K562 (cell line): ENCODE data around the gene NBPF4. TPM values are rescaled to one million over a fixed set of nuclear protein-coding genes. Genes with fewer than 3 reads are reported as not detected.
"Not testable (repeated sequence)": the region's sequence is repeated elsewhere in the genome, so short reads cannot be mapped to it uniquely, and the experiment has no call there.

Source experiments
- ATAC-seq: fragments of 200-7000 bp; cut with Tn5 transposase; 3 replicates; pipeline ENCODE4 v1.9.1; 2020; ENCODE audit warnings: moderate library complexity
- BruUV-seq: library from RNA; stranded (reverse); fragments of 400-500 nt; replicated peaks from 2 replicates; lab custom pipeline; 2021; lab: Mats Ljungman, UMichigan
- CTCF ChIA-PET: fragments of 300-600 bp; formaldehyde crosslinking; extraction: SDS; loops from one replicate; lab custom pipeline; 2021; ENCODE audit warnings: low intra/inter-chr PET ratio; lab: Yijun Ruan, JAX
- POLR2A ChIA-PET: fragments of 300-600, 350-650 bp; sonication (Branson Sonifier 250); formaldehyde crosslinking; extraction: SDS; loops from one replicate; lab custom pipeline; 2021; ENCODE audit warnings: antibody characterized with exemption, inconsistent platforms; lab: Yijun Ruan, JAX
- DNase-seq, 4 experiments: peaks; one replicate each; pipeline versions ENCODE4 v3.0.0 to v3.0.0-alpha.2; 2011 to 2018; ENCODE audit warnings: low spot score in 3 of 4, mixed read lengths in 3 of 4; ENCODE audit errors: extremely low read depth in 1 of 4
- FAIRE-seq: peaks from 2 replicates; lab custom pipeline; 2011; peaks lifted over from hg19 to GRCh38; lab: Jason Lieb, UNC
- H2AFZ ChIP-seq: 2 replicates; pipeline ENCODE4 v1.6.0; 2011; ENCODE audit warnings: low read depth, low read length, control low read depth, inconsistent platforms
- H3K27ac ChIP-seq: fragments of 200-600 bp; 3 replicates; pipeline ENCODE4 v1.8.0; 2011; ENCODE audit warnings: low read depth, mild to moderate bottlenecking, control low read depth, inconsistent platforms, low read length, moderate library complexity, mixed read lengths; ENCODE audit errors: extremely low read depth
- H3K27me3 ChIP-seq, 2 experiments: fragments of 300-600 bp in 1 of 2; 2 replicates in 1 of 2; 3 replicates in 1 of 2; pipeline versions ENCODE4 v1.6.0 to v1.8.0; 2011; ENCODE audit warnings: inconsistent platforms in 2 of 2, low read length in 2 of 2, mild to moderate bottlenecking in 1 of 2, mixed read lengths in 1 of 2, moderate library complexity in 1 of 2; ENCODE audit not compliant: control insufficient read depth in 2 of 2, insufficient read depth in 2 of 2
- H3K36me3 ChIP-seq: fragments of 300-600 bp; 3 replicates; pipeline ENCODE4 v1.8.0; 2011; ENCODE audit warnings: mild to moderate bottlenecking, low read length, inconsistent platforms; ENCODE audit not compliant: control insufficient read depth, insufficient read depth
- H3K4me1 ChIP-seq, 2 experiments: fragments of 200-600 bp in 1 of 2; replicated peaks in 1 of 2; 2 replicates in 1 of 2; 3 replicates in 1 of 2; pipeline versions ENCODE4 v1.5.1 to v1.8.0; 2011; ENCODE audit warnings: inconsistent platforms in 2 of 2, low read length in 2 of 2, mild to moderate bottlenecking in 1 of 2, mixed read lengths in 1 of 2, moderate library complexity in 1 of 2; ENCODE audit not compliant: control insufficient read depth in 2 of 2, insufficient read depth in 2 of 2
- H3K4me2 ChIP-seq: 2 replicates; pipeline ENCODE4 v1.6.1; 2011; ENCODE audit warnings: low read length, control low read depth, inconsistent platforms, mixed read lengths; ENCODE audit not compliant: insufficient read depth
- H3K4me3 ChIP-seq: fragments of 200-600 bp; sonication (generic), shearing (Covaris generic); 2 replicates; pipeline ENCODE4 v1.5.1; 2016; ENCODE audit warnings: control low read depth, inconsistent platforms
- H3K79me2 ChIP-seq: fragments of 200-600 bp; 3 replicates; pipeline ENCODE4 v1.8.0; 2011; ENCODE audit warnings: low read length, inconsistent platforms; ENCODE audit not compliant: control insufficient read depth, insufficient read depth
- H3K9ac ChIP-seq, 2 experiments: 2 replicates each; pipeline versions ENCODE4 v1.6.0 to v1.6.1; 2011; ENCODE audit warnings: low read depth in 2 of 2, low read length in 2 of 2, control low read depth in 1 of 2, inconsistent platforms in 1 of 2, mild to moderate bottlenecking in 1 of 2, mixed read lengths in 1 of 2; ENCODE audit not compliant: insufficient read depth in 1 of 2
- H3K9me1 ChIP-seq: one replicate; pipeline ENCODE4 v1.6.0; 2011; ENCODE audit warnings: inconsistent platforms, mild to moderate bottlenecking, low read length, moderate library complexity; ENCODE audit not compliant: control insufficient read depth, insufficient read depth
- H3K9me3 ChIP-seq: replicated peaks from 2 replicates; pipeline ENCODE4 v1.5.1; 2011; ENCODE audit warnings: low read depth, low read length, inconsistent platforms; ENCODE audit not compliant: control insufficient read depth, insufficient read depth
- H4K20me1 ChIP-seq: replicated peaks from 2 replicates; pipeline ENCODE4 v1.6.1; 2011; ENCODE audit warnings: low read length, inconsistent platforms, mixed read lengths; ENCODE audit not compliant: control insufficient read depth, insufficient read depth
- WGBS: fragments of 100-300 bp; shearing (Covaris generic); methylation state at CpG from one replicate; pipeline ENCODE4 v1.1.6; 2016; ENCODE audit warnings: low coverage, mixed read lengths; ENCODE audit not compliant: insufficient coverage; ENCODE audit errors: missing lambda C conversion rate; 5-methylcytosine and 5-hydroxymethylcytosine counted together
- in situ Hi-C: fragments of 300-500 bp; cut with MboI; formaldehyde crosslinking; loops from 4 replicates; pipeline ENCODE4 v1.15.0; 2018; ENCODE audit warnings: inconsistent platforms, mixed read lengths
- intact Hi-C: fragments of 100-400 bp; cut with micrococcal nuclease; formaldehyde crosslinking; loops from 2 replicates; pipeline ENCODE4 v1.14.2; 2022
- polyA plus RNA-seq, 8 experiments: library from polyadenylated mRNA; depleted of rRNA in 4 of 8; stranded (reverse) in 5 of 8; unstranded in 3 of 8; fragments of >200 nt; fragmentation: Nextera tagmentation in 2 of 8; fragmentation: Illumina TruSeq in 1 of 8; extraction: Ambion mirVana in 2 of 8; extraction: Trizol in 1 of 8; gene quantifications; 2 replicates each; pipeline versions ENCODE4 v1.2.1 to v1.2.3, GENCODE V29; 2011 to 2014; ENCODE audit warnings: inconsistent platforms in 1 of 8, missing spikeins in 1 of 8
- total RNA-seq, 7 experiments: library from RNA; depleted of rRNA in 6 of 7; stranded (reverse); fragments of >200 nt in 6 of 7; fragmentation: Illumina TruSeq in 2 of 7; extraction: Trizol in 2 of 7; gene quantifications; 2 replicates each; pipeline versions ENCODE4 v1.2.1 to v1.2.3, GENCODE V29; 2011 to 2021; ENCODE audit warnings: low replicate concordance in 1 of 7

Gene NBPF4
- total and polyA plus RNA-seq, 9 of the 15 experiments (the other 6 are each of a cell fraction or from before 2014, with no cell fraction given) = 3.6 to 10.4 (median 5.9) TPM

GRCh38 chr1:108267097-108267496, 23.2 kb upstream of the NBPF4 start:
- H2AFZ ChIP-seq, intact Hi-C loops, POLR2A ChIA-PET, H3K9ac ChIP-seq, H3K36me3 ChIP-seq, BruUV-seq, ATAC-seq, H4K20me1 ChIP-seq, H3K9me3 ChIP-seq, FAIRE-seq, H3K4me2 ChIP-seq, H3K79me2 ChIP-seq, DNase-seq, H3K27ac ChIP-seq, H3K9me1 ChIP-seq, H3K27me3 ChIP-seq, CTCF ChIA-PET, in situ Hi-C loops, H3K4me1 ChIP-seq, H3K4me3 ChIP-seq: not testable (repeated sequence)
- 83% methylated on average over 1 of the region's 1 CpG for WGBS

- in situ Hi-C loops, FAIRE-seq: not testable (repeated sequence)
Measured at GRCh38 chr1:108261967-108262366, 18.1 kb upstream of the NBPF4 start.

GRCh38 chr1:108261519-108261918, 17.6 kb upstream of the NBPF4 start:
- WGBS = no CpG with 5 or more reads among the region's 10 CpGs
- H3K27me3 ChIP-seq, H3K9me3 ChIP-seq, BruUV-seq, H3K4me2 ChIP-seq, H2AFZ ChIP-seq, H3K79me2 ChIP-seq, in situ Hi-C loops, H3K36me3 ChIP-seq, H3K9me1 ChIP-seq, POLR2A ChIA-PET, FAIRE-seq, H3K27ac ChIP-seq, H3K4me1 ChIP-seq, H3K9ac ChIP-seq, DNase-seq, ATAC-seq, H3K4me3 ChIP-seq, intact Hi-C loops, CTCF ChIA-PET, H4K20me1 ChIP-seq: not testable (repeated sequence)

More at GRCh38 chr1:108261967-108262366, 18.1 kb upstream of the NBPF4 start:
- H4K20me1 ChIP-seq, H3K4me3 ChIP-seq, H3K36me3 ChIP-seq, H3K27me3 ChIP-seq, H3K27ac ChIP-seq, BruUV-seq, H3K4me2 ChIP-seq, H3K4me1 ChIP-seq, CTCF ChIA-PET, H2AFZ ChIP-seq, H3K9me1 ChIP-seq, intact Hi-C loops, H3K9me3 ChIP-seq, H3K79me2 ChIP-seq, ATAC-seq, H3K9ac ChIP-seq, POLR2A ChIA-PET, DNase-seq: not testable (repeated sequence)
- no CpG with 5 or more reads among the region's 11 CpGs for WGBS

GRCh38 chr1:108260578-108261259, 16.8 kb upstream of the NBPF4 start:
- FAIRE-seq, H3K9me3 ChIP-seq, CTCF ChIA-PET, DNase-seq, H3K9ac ChIP-seq, H4K20me1 ChIP-seq, BruUV-seq, H3K36me3 ChIP-seq, ATAC-seq, intact Hi-C loops, H3K9me1 ChIP-seq, H3K4me2 ChIP-seq, in situ Hi-C loops, H3K27ac ChIP-seq, H3K27me3 ChIP-seq, H2AFZ ChIP-seq, POLR2A ChIA-PET, H3K4me3 ChIP-seq, H3K4me1 ChIP-seq, H3K79me2 ChIP-seq: not testable (repeated sequence)
- WGBS = no CpG with 5 or more reads among the region's 4 CpGs
